NCI-H2227 (cell line): ENCODE results near the gene CD24.
"Not testable (repeated sequence)": the region's sequence is repeated elsewhere in the genome, so short reads cannot be mapped to it uniquely, and the experiment has no call there.

Source experiments
- DNase-seq: peaks from one replicate; lab custom pipeline; 2025; ENCODE audit not compliant: unreplicated experiment; lab: John Stamatoyannopoulos, UW

CD24 gene, protein sequence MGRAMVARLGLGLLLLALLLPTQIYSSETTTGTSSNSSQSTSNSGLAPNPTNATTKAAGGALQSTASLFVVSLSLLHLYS

DNA sequence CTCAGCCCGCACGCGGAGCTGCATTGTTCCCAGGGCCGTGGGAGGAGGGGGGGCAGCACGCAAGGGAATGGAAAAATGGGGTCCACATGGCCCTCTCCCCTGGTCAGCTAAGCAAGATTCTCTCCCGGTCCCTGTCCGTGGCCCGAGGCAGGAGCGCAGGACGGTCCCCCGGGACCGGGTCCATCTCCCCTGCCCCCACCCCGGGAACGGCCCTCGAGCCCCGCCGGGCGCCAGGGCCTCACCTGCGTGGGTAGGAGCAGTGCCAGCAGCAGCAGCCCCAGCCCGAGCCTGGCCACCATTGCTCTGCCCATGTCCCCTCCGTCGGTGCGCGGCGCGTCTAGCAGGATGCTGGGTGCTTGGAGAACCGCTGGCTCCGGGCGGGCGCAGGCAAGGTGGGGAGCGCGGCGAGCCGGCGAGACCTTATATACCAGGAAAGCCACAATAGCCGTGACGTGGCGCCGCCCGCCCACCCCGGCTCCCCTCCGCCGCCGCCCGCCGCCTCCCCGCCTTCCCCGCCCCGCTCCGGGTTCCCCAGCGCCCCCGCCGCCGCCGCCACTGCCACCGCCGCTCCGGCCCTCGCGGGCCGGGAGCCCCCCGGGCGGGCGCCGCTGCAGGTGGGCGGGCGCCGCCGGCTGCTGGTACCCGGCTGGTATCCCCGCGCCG is at the start of gene CD24:
CD24 (minus strand) TSS at position 394 of the 663 bp plus-strand sequence; CDS start at position 311, 83 bp downstream.
- DNase-seq: peak; percentile 79

DNA sequence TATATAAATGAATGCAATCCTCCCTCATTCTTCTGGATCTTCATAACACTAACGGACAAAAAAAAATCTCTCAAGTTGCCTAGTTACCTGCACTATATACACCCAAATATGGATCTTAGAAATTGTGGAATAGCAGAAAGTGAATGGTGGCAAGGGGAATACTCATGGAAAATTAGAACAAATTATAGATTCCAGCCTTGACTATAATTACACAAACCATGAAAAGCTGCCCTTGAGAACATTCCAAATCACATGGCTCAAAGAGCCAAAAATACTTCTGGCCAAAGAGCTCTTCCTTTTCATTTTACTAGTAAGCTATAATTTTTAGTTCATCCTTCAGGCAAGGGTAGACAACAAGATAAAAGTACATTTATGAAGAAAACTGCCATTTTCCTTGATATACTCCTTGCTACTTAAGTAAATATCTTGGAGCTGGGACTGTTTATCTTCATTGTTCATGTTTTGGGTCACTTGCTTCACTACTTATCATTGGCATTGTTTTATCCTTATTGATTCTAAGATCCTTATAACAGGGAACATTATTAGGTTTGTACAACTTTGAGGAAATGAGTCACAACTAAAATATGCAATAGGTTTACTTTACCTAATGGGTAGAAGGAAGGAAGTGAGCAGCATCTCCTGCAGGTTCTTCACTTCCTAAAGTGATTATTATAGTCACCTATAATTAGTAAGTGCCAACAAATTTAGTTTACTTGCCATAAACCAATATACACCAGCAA is 47.1 kb upstream of the CD24 start:
- DNase-seq: peak; percentile 52

DNA sequence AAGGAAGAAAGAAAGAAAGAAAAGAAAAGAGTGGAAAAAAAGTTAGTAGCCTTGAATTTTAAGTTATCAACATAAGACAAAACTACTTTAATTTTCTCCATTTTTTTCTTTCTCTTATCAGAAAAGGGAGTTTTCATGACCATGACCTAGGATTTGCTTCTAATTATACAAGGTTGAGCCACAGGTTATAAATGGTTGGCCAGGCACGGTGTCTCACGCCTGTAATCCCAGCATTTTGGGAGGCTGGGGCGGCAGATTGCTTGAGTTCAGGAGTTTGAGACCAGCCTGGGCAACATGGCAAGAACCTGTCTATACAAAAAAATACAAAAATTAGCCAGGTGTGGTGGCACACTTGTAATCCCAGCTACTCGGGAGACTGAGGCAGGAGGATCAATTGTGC is 45.7 kb upstream of the CD24 start:
- no peak for DNase-seq

DNA sequence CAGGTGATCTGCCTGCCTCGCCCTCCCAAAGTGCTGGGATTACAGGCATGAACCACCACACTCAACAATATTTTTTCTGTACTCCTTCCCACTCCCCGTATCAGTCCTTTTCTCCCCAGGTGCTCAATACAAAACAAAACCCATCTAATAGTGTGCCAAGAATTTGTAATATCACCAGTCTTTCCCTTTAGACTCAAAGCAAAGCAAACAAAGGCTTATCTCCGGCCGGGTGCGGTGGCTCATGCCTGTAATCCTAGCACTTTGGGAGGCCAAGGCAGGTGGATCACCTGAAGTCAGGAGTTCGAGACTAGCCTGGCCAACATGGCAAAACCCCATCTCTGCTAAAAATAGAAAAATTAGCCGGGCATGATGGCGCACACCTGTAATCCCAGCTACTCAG is 45.1 kb upstream of the CD24 start:
- DNase-seq: not testable (repeated sequence)

DNA sequence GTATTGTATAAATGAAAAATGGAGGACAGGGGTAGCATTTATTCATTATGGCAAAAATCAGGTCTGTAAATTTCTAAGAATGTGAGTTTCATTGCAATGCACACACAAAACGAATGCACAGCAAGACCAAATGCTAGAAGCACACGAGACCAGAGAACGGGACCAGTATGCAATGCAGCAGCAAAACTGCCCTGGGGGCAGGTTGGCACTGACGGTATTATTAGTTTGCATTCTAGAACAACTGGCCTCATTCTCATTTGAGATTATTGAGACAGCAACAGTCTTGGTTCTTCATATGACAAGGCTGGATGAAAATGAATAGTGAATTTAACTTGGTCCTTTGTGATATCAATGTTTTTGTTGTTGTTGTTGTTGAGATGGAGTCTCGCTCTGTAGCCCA is 44.5 kb upstream of the CD24 start:
- no peak for DNase-seq

DNA sequence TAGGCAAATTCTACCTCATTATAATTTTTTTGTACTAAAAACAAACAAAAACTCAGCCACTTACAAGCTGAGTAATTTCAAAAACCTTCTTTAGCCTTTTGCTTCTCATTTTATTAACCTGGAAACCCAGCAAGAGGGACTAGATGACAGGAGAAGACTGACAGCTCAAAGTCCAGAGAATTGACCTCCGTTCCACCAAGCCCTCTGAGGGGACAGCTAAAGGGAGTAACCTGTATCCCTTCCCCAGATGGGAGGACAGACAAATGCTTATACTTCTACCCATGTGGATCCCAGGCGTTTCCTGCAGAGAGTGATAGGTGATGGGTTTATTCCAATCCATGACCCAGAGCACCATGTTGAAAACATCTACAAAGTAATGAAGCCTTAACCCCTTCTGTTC is 35.0 kb upstream of the CD24 start:
- DNase-seq: no peak

DNA sequence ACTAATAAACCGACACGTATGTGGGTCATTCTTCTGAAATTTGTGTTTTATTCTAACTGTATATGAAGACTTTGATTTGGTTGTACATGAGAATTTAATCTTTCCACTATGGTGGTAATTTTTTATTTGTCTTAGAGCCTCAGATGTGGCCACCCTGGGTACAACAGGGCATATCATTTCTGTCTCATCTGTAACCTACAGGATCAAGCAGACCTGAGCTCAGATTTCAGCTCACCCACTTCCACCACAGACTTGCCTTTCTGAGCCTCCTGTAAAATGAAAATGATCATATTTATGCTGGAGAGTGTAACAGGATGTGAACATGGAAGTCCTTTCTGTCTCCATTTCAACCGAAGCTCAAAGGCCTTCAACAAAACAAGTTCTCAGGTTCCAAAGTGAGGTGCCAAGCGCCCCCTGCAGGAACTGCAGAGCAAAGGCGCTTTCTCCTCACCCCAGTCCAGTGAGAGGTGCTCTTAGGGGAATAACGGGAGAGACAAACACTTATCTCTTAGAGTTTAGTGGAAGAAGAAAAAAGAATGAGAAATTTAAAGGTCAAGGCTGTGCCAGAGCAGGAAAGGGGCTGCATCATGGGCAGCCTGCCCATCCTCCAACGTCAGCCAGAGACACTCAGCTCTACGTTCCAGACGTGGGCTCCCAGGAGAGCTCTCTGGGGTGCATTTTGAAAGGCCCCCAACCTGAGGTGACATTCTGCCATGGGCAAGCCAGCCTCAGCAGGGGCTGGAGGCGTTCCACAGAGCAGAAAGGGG is 23.0 kb upstream of the CD24 start:
- peak; percentile 70 for DNase-seq

DNA sequence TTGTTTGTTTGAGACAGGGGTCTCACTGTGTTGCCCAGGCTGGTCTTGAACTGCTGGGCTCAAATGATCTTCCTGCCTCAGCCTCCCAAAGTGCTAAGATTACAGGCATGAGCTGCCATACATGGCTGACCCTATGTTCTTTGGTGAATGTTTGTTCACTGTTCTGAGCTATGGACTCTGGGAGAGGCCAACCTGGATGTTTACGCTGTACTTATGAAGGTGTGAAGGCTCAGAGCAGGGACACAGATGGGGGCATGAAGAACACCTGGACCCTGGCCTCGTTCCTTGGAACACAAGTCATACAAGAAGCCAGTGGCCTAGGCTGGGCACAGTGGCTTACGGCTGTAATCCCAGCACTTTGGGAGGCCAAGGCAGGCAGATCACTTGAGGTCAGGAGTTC is 21.1 kb upstream of the CD24 start:
- no peak for DNase-seq

DNA sequence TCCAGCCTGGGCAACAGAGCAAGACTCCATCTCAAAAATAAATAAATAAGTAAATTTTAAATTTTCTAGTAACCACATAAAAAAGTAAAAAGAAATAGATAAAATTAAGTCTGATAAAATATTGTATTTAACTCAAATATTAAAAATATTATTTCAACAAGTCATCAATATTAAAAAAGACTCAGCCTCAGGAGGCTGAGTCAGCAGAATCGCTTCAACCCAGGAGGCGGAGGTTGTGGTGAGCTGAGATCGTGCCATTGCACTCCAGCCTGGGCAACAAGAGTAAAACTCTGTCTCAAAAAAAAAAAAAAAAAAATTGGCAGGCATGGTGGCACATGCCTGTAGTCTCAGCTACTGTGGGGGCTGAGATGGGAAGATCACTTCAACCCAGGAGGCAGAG is 15.2 kb upstream of the CD24 start:
- DNase-seq: not testable (repeated sequence)

DNA sequence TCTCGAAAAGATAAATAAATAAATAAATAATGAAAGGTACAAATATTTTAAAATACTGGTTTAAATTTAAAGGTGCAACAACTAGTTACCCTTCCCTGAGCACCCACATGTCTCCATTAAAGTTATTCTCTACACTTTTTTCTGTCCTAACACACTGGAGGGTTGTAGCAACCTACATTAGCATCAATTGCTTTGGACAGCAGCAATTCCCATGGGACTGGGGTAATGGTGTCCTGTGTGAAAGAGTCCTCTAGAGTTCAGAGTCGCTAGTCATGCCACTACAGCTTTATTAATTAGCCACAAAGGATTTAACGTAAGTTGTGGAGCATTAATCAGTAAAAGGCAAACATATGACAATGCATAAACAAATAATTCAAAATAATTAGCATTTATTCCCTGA is 14.1 kb upstream of the CD24 start:
- no peak for DNase-seq

DNA sequence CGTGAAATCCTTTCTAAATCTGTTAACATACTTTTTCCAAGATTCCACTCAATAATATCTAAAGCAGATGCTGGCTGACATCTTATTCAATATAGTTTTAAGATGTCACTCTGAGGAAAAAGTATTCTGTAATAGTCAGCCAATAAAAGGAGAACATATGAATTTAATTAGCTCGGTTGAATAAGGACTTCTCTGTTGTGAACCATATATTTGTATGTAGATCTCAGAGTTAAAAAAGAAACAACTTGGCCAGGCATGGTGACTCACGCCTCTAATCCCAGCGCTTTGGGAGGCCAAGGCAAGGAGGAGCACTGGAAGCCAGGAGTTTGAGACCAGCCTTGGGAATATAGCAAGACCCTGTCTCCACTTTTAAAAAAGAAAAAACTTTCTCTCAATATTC is 7.4 kb upstream of the CD24 start:
- DNase-seq: no peak

DNA sequence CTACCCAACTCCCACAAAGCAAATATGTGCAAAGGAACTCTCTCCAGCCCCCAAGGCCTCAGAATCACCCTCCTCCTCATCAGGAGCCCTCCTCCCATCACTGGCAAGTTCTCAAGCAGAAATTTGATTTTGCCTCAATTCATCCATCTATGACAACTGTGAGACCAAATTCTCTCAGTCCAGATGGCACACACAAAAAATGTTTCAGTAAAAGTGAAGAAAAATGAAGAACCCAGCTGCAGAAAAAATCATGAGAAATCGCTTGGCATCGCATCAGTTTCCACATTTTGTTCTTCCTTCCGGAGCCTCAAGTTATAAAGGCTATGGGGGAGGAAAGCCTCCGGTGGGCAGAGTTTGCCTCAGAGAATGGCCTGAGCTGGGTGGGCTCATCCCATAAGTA is 6.4 kb upstream of the CD24 start:
- no peak for DNase-seq

DNA sequence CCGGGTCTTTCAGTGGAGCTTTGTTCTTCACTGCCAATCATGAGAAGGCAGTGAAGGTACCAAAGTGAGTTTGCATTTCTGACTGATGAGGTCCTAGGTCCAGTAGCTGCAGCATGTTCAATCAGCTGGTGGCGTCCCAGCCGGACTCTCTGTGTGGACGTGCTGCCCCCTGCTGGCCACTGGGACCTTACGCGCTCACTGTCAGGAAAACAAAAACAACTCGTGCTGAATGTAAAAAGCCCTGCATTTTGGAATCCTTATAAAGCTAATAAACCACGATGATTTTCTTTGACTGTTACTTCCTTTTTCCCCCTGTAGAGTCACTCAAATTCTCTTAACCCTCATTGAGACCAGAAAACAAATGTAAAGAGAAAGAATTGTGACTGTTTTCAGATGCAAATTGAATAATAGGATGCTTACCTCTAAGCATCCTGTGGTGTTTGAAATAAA is 4.9 kb upstream of the CD24 start:
- peak; percentile 87 for DNase-seq

DNA sequence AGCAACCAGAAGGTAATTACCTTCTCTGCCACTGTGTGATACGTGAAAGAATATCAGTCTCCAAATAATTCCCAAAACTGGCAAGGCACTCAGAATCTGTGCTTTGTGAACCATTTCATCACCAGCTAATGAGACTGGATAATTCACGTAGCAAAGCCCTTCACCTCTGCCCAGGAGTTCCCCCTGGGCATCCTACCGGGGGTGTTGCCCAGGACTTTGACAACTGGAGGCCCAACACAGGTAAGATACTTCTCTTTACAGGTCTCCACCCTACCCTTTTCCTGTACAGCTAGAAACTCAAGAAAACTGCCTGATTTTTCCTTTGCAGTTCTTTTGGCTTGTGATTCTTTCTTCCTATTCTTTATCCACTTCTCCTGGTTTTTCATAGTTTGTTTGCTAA is 2.7 kb upstream of the CD24 start:
- DNase-seq: no peak

DNA sequence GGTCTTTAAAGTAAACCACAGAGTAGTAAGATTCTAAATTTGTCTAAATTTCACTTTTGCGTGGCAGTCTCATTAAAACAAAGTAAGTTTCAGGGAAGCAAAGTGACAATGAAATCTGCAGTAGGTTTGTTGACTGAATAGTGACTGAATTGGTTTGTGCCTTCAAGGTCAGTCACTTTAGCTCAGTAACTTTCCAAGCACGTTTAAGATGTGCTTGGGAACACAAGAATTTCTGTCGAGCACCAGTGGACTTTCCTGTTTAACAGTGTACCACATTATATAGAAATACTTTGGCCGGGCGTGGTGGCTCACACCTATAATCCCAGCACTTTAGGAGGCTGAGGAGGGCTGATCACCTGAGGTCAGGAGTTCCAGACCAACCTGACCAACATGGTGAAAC is 1.7 kb upstream of the CD24 start:
- no peak for DNase-seq

DNA sequence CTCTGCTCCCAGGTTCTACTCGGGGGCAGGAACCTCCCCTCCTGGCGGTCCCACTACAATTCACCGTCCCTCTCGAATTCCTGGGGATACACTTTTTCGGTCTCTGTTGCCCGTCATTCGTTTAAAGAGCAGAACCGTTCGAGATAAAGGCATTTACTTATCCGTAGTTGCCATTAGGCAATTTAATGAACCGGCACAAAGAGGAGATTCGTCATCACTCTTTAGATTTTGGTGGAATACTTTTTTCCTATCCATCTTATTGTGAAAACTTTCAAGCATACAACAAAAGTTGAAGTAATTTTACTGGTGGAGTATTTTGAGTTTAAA is 1.2 kb upstream of the CD24 start:
- DNase-seq: no peak

DNA sequence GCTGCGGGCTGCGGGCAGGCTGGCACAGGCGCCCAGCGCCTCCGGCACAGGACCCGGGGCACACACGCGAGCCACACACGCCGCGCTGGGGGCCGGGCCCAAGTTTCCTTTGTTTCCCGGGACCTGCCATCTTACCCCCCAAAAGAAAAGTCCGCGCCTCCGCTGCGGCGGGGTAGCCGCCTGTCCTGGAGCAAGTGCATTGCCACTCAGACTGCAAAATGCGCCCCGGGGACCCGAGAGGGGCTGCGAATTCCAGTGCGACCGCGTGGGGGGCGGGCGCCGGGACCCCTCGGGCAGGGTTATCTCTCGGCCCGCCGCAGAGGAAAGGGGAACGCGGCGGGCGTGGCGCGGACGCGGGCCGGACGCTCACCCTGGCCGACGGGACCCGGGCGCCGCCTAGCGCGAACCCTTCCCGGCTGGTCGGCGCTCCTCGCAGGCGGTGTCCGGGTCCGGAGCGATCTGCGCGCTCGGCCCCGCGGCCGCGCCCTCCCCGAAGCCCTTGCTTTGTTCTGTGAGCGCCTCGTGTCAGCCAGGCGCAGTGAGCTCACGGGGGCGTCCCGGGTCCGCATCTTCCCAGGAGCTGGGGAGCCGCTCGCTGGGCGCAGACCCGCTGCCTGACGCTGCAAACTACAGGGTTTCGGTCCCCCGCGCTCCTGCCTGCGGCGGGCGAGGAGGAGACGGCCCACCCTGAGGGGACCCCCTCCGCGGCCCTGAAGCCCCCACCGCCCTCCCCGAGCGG is 639 bp upstream of the CD24 start:
- DNase-seq: peak; percentile 78

DNA sequence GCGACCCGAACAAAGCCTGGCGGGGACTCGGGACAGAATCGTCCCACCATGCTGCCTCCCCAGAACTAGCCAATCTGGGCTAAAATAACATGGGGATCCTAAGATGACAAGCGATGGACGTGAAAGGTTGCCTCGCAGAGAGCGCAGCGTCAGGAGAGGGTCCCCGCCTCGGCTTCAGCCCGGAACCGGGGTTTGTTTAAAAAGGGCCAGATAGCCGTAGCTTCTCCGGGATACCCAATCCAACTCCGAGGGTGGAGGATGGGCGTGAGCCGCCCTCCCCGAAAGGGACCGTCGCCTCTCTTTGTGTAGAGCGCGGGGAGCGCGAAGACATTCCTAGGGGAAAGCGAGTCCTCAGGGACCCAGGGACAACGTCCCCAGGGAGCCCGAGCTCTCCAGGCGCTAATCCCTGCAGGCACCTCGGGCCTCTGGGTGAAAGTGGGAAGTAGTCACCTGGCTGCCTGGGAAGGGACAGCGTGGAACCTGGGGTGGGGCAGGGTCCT is 643 bp downstream of the CD24 start:
- peak; percentile 49 for DNase-seq

DNA sequence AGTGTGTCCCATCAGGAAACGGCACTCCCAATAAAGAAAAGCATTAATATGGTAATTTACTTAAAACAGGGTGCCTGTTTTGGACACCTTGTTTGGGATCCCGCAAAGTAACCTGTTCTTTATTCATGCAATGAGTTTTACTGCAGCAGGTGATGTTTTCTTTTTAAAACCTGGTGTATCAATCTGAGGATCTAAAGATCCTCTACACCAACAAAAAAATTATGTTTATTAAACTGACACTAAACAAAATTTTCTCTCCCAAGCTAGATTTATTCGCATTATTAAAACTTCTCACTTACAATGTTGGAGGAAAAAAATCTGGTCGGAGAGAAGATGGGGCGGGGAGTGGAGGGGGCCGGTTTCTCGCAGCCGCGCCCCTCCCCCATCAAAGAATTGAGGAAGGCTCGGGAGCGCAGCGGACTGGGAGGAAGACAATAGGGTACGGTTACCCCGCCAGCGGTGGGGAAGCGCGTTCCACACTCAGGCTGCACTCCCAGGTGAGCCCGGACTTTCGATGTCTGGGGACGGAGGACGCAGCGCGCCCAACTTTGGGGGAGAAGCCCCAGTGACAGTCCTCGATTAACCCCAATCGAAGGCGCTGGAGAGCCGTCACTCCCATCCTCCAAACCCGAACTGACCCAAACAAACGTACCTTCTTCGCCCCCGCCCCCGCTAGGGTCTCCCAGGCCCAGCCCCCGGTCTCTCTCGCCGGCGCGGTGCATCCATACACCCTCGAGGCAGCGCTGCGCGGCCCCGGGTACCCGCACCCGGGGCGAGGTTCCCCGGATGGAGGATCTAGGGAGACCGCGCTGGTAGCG is 1.3 kb downstream of the CD24 start:
- peak; percentile 49 for DNase-seq

DNA sequence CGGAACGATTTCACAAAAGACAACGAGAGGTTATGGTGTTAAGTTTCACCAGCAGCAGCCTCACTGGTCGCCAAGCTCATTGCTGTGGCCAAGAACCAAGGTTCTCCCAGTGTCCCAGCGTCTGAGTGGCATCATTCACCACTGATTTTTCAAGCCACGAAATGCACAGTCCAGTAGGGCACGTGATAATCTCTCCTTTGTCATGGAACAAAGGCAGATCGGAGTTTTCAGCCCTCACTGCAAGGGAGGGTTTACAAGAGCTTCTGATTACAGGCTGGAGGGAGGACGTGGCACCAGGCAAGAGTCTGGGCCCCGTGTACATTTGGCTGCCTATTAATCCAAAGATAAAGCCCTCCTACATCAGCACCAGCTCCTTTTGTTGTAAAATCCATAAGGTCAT is 2.0 kb downstream of the CD24 start:
- peak; percentile 72 for DNase-seq
